WERI-Rb-1 (cell line): ENCODE measurements around the gene TMEM132C.

ENCODE experiments used
- DNase-seq: peaks from one replicate; pipeline ENCODE4 v3.0.0-alpha.2; 2020
- H3K27ac ChIP-seq: fragments of 250-450 bp; sonication (Bioruptor Pico); 2 replicates; pipeline ENCODE4 v1.5.1; 2020; ENCODE audit warnings: mild to moderate bottlenecking, moderate library complexity
- H3K27me3 ChIP-seq: fragments of 250-450 bp; sonication (Bioruptor Pico); 2 replicates; pipeline ENCODE4 v1.5.1; 2021; ENCODE audit warnings: mild to moderate bottlenecking, low read depth, moderate library complexity; ENCODE audit not compliant: insufficient read depth, severe bottlenecking
- H3K36me3 ChIP-seq: fragments of 250-450 bp; sonication (Bioruptor Pico); 2 replicates; pipeline ENCODE4 v1.5.1; 2020; ENCODE audit warnings: mild to moderate bottlenecking, moderate library complexity
- H3K4me3 ChIP-seq: 2 replicates; pipeline ENCODE4 v1.5.1; 2011; ENCODE audit warnings: low read depth, mild to moderate bottlenecking, control low read depth, low read length
- H3K9me3 ChIP-seq: fragments of 250-450 bp; sonication (Bioruptor Pico); 2 replicates; pipeline ENCODE4 v1.5.1; 2021; ENCODE audit warnings: mild to moderate bottlenecking, moderate library complexity; ENCODE audit not compliant: severe bottlenecking
- TF ChIP-seq, protein P1 (sequence below): IDR thresholded peaks from 2 replicates; pipeline ENCODE4 v1.5.1; 2011; ENCODE audit warnings: low read depth, mild to moderate bottlenecking, control low read depth, inconsistent platforms, low read length

Gene TMEM132C

DNA sequence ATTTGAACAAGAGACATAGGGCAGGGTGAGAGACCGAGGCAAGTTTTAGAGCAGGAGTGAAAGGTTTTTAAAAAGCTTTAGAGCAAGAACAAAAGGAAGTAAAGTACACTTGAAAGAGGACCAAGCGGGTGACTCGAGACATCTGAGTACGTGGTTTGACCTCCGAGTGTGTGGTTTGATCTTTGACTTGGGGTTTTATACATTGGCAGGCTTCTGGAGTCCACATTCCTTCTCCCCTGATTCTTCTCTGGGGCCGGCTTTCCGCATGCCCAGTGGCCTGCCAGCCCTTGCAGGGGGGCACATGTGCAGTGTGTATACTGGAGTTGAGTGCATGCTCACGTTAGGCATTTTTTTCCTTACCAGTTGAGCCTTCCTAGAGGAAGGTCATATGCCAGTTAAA lies 460.5 kb downstream of the TMEM132C start:
- H3K36me3 ChIP-seq, result no peaks in the 10 kb centered on the region
- TF ChIP-seq, protein P1, sequence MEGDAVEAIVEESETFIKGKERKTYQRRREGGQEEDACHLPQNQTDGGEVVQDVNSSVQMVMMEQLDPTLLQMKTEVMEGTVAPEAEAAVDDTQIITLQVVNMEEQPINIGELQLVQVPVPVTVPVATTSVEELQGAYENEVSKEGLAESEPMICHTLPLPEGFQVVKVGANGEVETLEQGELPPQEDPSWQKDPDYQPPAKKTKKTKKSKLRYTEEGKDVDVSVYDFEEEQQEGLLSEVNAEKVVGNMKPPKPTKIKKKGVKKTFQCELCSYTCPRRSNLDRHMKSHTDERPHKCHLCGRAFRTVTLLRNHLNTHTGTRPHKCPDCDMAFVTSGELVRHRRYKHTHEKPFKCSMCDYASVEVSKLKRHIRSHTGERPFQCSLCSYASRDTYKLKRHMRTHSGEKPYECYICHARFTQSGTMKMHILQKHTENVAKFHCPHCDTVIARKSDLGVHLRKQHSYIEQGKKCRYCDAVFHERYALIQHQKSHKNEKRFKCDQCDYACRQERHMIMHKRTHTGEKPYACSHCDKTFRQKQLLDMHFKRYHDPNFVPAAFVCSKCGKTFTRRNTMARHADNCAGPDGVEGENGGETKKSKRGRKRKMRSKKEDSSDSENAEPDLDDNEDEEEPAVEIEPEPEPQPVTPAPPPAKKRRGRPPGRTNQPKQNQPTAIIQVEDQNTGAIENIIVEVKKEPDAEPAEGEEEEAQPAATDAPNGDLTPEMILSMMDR, result no peak
- no peak overlapping the region for H3K4me3 ChIP-seq
- H3K9me3 ChIP-seq, result no peaks in the 10 kb centered on the region
- no peak for DNase-seq
- H3K27me3 ChIP-seq, result no peaks in the 10 kb centered on the region
- no peak overlapping the region for H3K27ac ChIP-seq

DNA sequence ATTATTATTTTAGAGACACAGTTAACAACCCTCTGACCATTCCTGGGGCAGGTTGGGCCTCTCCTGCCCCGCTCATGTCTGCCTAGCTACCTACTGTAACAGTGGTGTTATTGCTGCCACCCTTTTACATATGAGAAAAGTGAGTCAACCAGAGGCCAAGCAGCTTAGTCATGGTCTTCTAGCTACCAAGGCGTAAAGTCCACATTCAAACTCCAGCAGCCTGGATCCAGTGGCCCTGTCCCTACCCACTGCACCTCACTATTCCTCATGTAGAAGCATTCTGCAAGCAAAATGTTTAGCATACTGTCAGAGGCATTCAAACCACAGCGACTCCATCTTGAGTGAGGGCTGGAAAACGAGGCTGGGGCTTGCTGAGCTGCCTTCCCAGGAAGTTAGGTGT lies 461.0 kb downstream of the TMEM132C start:
- Histone ChIP-seq H3K4me3 (no peak overlapping the region), H3K27me3 (no peaks in the 10 kb centered on the region), H3K9me3 (no peaks in the 10 kb centered on the region), H3K36me3 (no peaks in the 10 kb centered on the region), H3K27ac (no peak overlapping the region)
- TF ChIP-seq, protein P1, result no peak
- DNase-seq, result no peak

DNA sequence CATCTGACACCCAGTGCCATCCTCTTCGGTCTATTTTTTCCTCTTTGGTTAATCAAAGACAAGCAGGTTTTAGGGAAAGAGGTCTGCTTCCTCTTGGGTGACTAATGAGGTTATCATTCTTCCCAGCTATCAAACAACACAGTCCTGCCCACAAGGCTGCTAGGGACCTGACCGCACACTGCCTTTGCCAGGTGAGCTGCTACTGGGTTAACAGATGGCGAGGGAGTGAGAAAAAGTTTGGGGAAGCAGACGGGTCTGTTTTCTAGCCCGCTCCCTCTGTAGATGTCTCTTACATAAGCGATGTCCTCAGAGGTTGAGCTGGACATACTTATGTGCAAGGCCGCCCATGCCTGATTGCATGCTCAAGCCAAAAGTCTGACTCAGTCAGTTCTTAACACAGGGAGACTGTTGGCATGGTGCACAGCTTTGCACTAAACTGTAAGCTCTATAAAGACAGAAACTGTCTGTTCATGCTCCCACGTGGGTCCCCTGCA lies 462.7 kb downstream of the TMEM132C start:
- no peak overlapping the region for H3K4me3 ChIP-seq
- H3K27ac ChIP-seq, result no peak overlapping the region
- H3K36me3 ChIP-seq, result no peaks in the 10 kb centered on the region
- no peak for DNase-seq
- no peaks in the 10 kb centered on the region for H3K9me3 ChIP-seq
- TF ChIP-seq, protein P1, result no peak
- no peaks in the 10 kb centered on the region for H3K27me3 ChIP-seq

DNA sequence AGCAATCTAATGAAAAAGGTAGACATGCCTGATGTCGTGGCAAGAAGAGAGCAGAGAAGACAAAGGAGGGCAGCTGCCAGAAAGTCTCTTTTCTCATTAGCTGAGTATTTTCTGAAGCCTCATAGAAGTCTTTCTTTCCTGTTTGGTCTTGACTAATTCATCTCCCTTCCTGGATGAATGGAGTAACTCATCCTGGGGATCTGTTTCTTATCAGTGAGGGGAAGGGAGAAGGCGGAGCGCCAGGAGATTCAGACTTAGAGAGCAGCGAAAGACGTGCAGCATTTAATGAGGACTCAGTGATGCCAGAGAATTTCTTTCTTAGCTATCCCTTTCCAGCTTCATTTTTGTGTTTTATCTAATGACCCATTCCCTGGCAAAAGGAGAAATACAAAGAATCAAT lies 467.4 kb downstream of the TMEM132C start:
- no peak overlapping the region for H3K4me3 ChIP-seq
- TF ChIP-seq, protein P1, result no peak
- no peaks in the 10 kb centered on the region for H3K27me3 ChIP-seq
- no peaks in the 10 kb centered on the region for H3K36me3 ChIP-seq
- peaks cover 2% of the 10 kb centered on the region for H3K9me3 ChIP-seq
- H3K27ac ChIP-seq, result no peak overlapping the region
- no peak for DNase-seq

DNA sequence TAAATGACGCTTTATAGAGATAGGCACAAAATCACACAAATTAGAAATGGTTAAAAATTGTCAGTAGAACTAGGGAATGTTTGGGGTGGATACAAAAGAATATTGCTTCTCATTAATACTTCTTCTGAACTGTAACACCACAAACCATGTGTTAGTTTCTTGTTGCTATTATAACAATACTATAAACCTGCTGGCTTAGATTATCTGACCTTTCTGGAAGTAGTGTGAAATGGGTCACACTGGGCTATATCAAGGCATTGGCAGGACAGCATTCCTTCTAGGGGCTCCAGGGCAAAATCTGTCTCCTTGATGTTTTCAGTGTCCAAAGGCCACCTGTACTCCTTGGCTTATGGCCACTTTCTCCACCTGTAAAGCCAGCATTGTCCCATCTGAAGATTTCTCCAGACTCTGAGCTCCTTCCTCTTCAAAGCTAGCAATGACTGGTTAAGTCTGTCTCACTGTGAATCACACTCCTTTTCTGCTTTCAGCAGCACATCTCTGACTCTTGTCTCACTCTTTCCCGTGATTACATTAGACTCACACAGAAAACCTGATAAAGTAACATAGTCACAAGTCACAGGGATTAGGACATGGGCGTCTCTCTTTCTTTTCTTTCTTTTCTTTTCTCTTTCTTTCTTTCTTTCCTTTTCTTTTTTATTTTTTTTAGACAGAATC lies 470.5 kb downstream of the TMEM132C start:
- no peaks in the 10 kb centered on the region for H3K36me3 ChIP-seq
- H3K4me3 ChIP-seq, result no peak overlapping the region
- H3K27ac ChIP-seq, result no peak overlapping the region
- peaks cover 8% of the 10 kb centered on the region for H3K9me3 ChIP-seq
- no peak for DNase-seq
- TF ChIP-seq, protein P1, result no peak
- no peaks in the 10 kb centered on the region for H3K27me3 ChIP-seq

DNA sequence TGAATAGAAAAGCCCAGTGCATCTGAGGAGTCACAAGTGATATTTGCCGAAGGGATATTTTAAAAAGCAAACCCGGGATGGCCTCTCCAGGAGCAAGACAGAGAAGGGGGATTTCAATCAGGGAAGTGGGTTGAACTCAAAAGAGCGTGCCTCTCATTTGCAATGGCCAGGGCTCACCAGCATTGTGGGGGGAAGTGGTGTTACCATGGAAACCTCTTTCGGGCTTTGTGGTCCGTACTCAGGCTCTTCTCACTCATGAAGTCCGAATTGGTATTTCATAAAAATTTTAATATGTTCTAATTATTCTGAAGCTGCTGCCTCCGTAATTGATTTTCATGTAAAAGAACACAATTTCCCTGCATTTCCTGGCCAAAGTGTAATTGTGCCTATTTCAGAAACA lies 476.9 kb downstream of the TMEM132C start:
- TF ChIP-seq, protein P1, result no peak
- H3K27me3 ChIP-seq, result no peaks in the 10 kb centered on the region
- no peak for DNase-seq
- H3K9me3 ChIP-seq, result peaks cover 8% of the 10 kb centered on the region
- H3K36me3 ChIP-seq, result no peaks in the 10 kb centered on the region
- no peak overlapping the region for H3K4me3 ChIP-seq
- H3K27ac ChIP-seq, result no peak overlapping the region
